ENCODE measurements around the gene RAD1.

Gene RAD1

DNA sequence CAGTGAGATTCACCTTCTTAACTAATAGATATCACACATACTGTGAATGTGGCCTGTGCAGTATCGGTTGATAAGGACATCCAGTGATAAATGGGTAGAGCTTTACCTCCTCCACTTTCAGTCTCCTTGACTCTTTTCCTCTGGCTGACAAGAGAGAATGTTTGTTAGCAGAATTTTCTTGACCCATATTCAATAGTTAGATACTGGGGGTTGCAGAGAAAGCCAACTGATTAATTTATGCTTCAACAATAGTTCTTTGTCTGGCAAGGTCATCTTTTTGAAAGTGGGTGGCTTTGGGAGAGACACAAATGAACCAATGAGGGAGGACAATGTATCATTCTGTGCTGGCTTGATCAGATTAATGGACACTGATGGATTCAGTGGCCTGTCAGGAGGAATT, 46.0 kb downstream of the RAD1 start:
- in situ Hi-C loops (cut with HindIII; ENCODE audit: low pct_unique_long_range_greater_than_20kb, low sequenced_read_pairs) = no loop called here
- DNase-seq (ENCODE audit: low read depth in 1 of 2, low spot score in 1 of 2) = no peak
- no peak for TF ChIP-seq JUND (IDR thresholded peaks at IDR 0.05; ENCODE audit: low read depth)

GRCh38 chr5:34868791-34869190, 46.5 kb downstream of the RAD1 start:
- DNase-seq (ENCODE audit: low read depth in 1 of 2, low spot score in 1 of 2) = no peak
- TF ChIP-seq JUND (IDR thresholded peaks at IDR 0.05; ENCODE audit: low read depth) = no peak
- in situ Hi-C loops (cut with HindIII; ENCODE audit: low pct_unique_long_range_greater_than_20kb, low sequenced_read_pairs) = no loop called here

GRCh38 chr5:34867660-34868059, 47.6 kb downstream of the RAD1 start:
- in situ Hi-C loops (cut with HindIII; ENCODE audit: low pct_unique_long_range_greater_than_20kb, low sequenced_read_pairs) = no loop called here
- DNase-seq (ENCODE audit: low read depth in 1 of 2, low spot score in 1 of 2) = no peak
- no peak for TF ChIP-seq JUND (IDR thresholded peaks at IDR 0.05; ENCODE audit: low read depth)

- peak in 1 of 2 experiments; percentile 16 for DNase-seq (ENCODE audit: low read depth in 1 of 2, low spot score in 1 of 2)
- in situ Hi-C loops (cut with HindIII; ENCODE audit: low pct_unique_long_range_greater_than_20kb, low sequenced_read_pairs) = no loop called here
- no peak for TF ChIP-seq JUND (IDR thresholded peaks at IDR 0.05; ENCODE audit: low read depth)
These were observed 48.3 kb downstream of the RAD1 start for GRCh38 chr5:34866989-34867471.

DNA sequence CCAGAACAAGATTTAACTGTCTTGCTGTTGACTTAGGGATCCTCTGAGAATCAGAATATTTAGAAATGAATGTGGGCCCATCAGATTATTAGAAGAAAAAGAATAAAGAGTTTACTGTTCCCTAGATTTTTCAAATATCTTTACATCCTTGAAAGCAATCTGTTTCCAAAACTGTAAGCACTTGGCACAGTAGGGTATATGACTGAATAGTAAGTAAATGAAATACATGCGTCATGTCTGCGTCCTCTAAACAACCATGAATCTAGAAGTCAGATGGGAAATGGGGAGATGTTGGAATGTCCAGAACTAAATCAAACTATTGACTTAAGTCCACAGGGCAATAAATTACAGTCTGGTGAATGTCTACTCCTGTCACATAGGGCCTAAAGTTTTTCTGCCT, 50.2 kb downstream of the RAD1 start:
- in situ Hi-C loops (cut with HindIII; ENCODE audit: low pct_unique_long_range_greater_than_20kb, low sequenced_read_pairs) = no loop called here
- DNase-seq (ENCODE audit: low read depth in 1 of 2, low spot score in 1 of 2) = no peak
- no peak for TF ChIP-seq JUND (IDR thresholded peaks at IDR 0.05; ENCODE audit: low read depth)

DNA sequence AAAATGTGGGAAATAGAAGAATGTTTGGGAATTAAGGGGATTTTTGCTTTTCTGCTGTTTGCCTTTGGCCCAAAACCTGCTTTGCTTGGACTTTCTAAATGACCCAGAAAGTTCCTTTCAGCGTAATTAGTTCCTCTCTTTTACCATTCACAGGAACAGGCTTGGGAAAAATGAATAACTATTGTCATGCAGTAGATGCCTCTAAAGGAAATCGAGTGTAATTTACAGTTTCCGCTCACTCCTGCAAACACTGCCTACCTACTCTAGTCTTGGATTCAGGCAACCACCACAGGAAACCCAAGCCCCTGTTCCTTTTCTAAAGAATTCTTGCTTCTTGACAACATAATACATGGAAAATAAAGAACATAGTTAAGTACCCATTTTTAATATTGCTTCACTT, 51.4 kb downstream of the RAD1 start:
- no peak for TF ChIP-seq JUND (IDR thresholded peaks at IDR 0.05; ENCODE audit: low read depth)
- in situ Hi-C loops (cut with HindIII; ENCODE audit: low pct_unique_long_range_greater_than_20kb, low sequenced_read_pairs) = no loop called here
- DNase-seq (ENCODE audit: low read depth in 1 of 2, low spot score in 1 of 2) = no peak

DNA sequence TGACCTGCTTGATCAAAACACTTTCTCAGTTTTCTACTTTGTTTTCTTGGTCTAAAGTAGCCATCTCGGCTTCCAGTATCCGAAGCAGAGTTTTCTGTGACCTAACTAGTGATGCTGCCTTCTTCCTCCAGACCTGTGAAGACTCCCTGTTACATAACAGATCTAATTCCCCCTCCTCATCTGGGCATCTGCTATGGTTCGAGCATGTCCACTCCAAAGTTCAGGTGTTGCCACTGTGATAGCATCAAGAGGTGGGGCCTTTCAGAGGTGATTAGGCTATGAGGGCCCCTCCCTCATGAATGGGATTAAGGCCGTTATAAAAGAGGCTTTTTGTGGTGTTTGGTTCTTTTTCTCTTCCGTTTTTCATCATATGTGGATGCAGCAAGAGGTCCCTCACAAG, 56.1 kb downstream of the RAD1 start:
- in situ Hi-C loops (cut with HindIII; ENCODE audit: low pct_unique_long_range_greater_than_20kb, low sequenced_read_pairs) = no loop called here
- no peak for TF ChIP-seq JUND (IDR thresholded peaks at IDR 0.05; ENCODE audit: low read depth)
- DNase-seq (ENCODE audit: low read depth in 1 of 2, low spot score in 1 of 2) = no peak

GRCh38 chr5:34858790-34859189, 56.5 kb downstream of the RAD1 start:
- DNase-seq (ENCODE audit: low read depth in 1 of 2, low spot score in 1 of 2) = no peak
- TF ChIP-seq JUND (IDR thresholded peaks at IDR 0.05; ENCODE audit: low read depth) = no peak
- in situ Hi-C loops (cut with HindIII; ENCODE audit: low pct_unique_long_range_greater_than_20kb, low sequenced_read_pairs) = no loop called here

DNA sequence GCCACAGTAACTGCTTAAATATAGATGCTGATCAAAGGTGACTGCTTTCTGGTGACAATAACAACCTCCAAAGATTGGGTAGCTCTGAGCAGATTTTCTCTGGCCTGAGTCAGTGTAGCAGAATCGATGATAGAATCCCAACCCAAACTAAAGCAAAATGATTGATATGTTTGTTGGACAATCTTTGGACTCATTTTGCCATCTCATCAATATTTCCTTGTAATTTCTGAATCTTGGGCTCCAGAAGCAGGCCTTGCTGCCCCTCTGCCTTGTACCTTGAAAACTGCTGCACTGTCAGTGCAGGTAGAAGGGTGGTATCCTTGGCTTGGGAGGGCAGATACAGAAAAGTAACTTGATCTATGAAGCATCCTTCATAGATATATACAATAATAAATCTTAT, 57.4 kb downstream of the RAD1 start:
- no peak for DNase-seq (ENCODE audit: low read depth in 1 of 2, low spot score in 1 of 2)
- TF ChIP-seq JUND (IDR thresholded peaks at IDR 0.05; ENCODE audit: low read depth) = no peak
- in situ Hi-C loops (cut with HindIII; ENCODE audit: low pct_unique_long_range_greater_than_20kb, low sequenced_read_pairs) = no loop called here

- TF ChIP-seq JUND (IDR thresholded peaks at IDR 0.05; ENCODE audit: low read depth) = no peak
- in situ Hi-C loops (cut with HindIII; ENCODE audit: low pct_unique_long_range_greater_than_20kb, low sequenced_read_pairs) = no loop called here
- no peak for DNase-seq (ENCODE audit: low read depth in 1 of 2, low spot score in 1 of 2)
These were observed 58.1 kb downstream of the RAD1 start for GRCh38 chr5:34857161-34857560.

All from T47D (cell line).